Pancreas (tissue), 10 donors: Measurements from ENCODE around the gene CRTC2. TPM values are rescaled to one million over a fixed set of nuclear protein-coding genes. Genes with fewer than 3 reads are reported as not detected.
A peak's percentile ranks its signal among the peaks of the same experiment; 100 is the strongest.

Experiments used
- ATAC-seq, 4 donors: fragments of 200-7000 bp; cut with Tn5 transposase; one replicate each; pipeline versions ENCODE4 v1.8.0 to v1.9.1; 2020; ENCODE audit warnings: mild to moderate bottlenecking in 4 of 4, moderate library complexity in 4 of 4
- DNase-seq, 6 donors: peaks; one replicate each; pipeline ENCODE4 v3.0.0-alpha.2; 2020
- FAIRE-seq: peaks from 2 replicates; lab custom pipeline; 2012; peaks lifted over from hg19 to GRCh38; lab: Jason Lieb, UNC
- H3K27ac ChIP-seq, 4 donors: fragments of 200-600 bp; sonication (generic); 1 replicate in 3 of 4; 2 replicates in 1 of 4; pipeline versions ENCODE4 v1.5.0 to v1.8.0; 2020
- H3K27me3 ChIP-seq, 4 donors: fragments of 200-600 bp; one replicate each; pipeline ENCODE4 v1.8.0; 2021
- H3K36me3 ChIP-seq, 3 donors: fragments of 200-600 bp; sonication (generic) in 1 of 3; one replicate each; pipeline versions ENCODE4 v1.5.0 to v1.8.0; 2020 to 2021
- H3K4me1 ChIP-seq, 3 donors: fragments of 200-600 bp; one replicate each; pipeline ENCODE4 v1.8.0; 2021
- H3K4me3 ChIP-seq, 4 donors: fragments of 200-600 bp; sonication (generic) in 2 of 4; one replicate each; pipeline versions ENCODE4 v1.5.0 to v1.8.0; 2020 to 2021
- H3K9me3 ChIP-seq, 4 donors: fragments of 200-600 bp; one replicate each; pipeline ENCODE4 v1.8.0; 2021
- WGBS, 2 donors: extraction: QIAGEN DNeasy Blood & Tissue Kit; methylation state at CpG; one replicate each; pipeline ENCODE4 v1.1.7; 2013; 5-methylcytosine and 5-hydroxymethylcytosine counted together
- intact Hi-C, 3 donors: fragments of 100-400 bp; cut with DNase I; formaldehyde crosslinking; loops; one replicate each; pipeline versions ENCODE4 v1.11.1 to v1.14.2; 2022
- polyA plus RNA-seq, 2 donors: library from polyadenylated mRNA; stranded (reverse); fragments of 200-250 nt; gene quantifications; one replicate each; pipeline ENCODE4 v1.2.3, GENCODE V29; 2013
- total RNA-seq, 6 donors: library from RNA; stranded (reverse); fragmentation: NEBNext Ultra II Directional in 4 of 6; extraction: Animal tissue kit (Norgen Biotek cat#: 25700) in 4 of 6; gene quantifications; one replicate each; pipeline versions ENCODE4 v1.2.1 to v1.2.4, GENCODE V29; 2021 to 2023
- TF ChIP-seq, protein P1 (sequence below), 4 donors: fragments of 200-600 bp; sonication (generic) in 3 of 4; IDR thresholded peaks; one replicate each; pipeline versions ENCODE4 v1.5.0 to v1.8.0; 2021; ENCODE audit warnings: antibody characterized with exemption in 4 of 4
- donor health status: healthy with polysubstance abuse.
- donor health status: DM: no; HTN: no; CAD: no; lungs with moderate emphysema.
- donor health status: DM: no; HTN: no; CAD: no.
- donor health status: control.
- donor health status: control.
- donor health status: Bipolar disorder and iron deficiency.
- donor health status: DM: yes; HTN: yes; CAD: no.
- donor health status: DM: no; HTN: no; CAD: no.
- donor health status: DM: no; HTN: no; CAD: no.
- donor health status: DM: yes; HTN: yes; CAD: no.

Gene CRTC2
- total and polyA plus RNA-seq, 8 donors: 13.4 to 48.6 (median 20.7) TPM

DNA sequence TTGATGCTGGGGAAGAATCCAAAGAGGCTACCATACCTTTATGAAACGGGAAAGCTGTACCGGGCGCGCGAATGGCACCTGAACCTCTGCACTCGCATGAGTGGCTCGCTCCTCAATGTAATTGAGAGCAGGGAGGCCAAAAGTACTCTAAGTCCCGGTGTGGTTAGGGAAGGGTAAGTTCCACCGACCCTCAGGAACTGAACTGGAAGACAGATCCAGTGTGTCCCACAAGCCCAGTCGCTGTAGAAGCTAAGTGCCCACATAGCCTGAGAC, 36.7 kb downstream of the CRTC2 start:
- Histone ChIP-seq H3K4me1 (peaks cover 3 to 20% (median 8%) of the 10 kb centered on the region in 3 donors), H3K4me3 (peak overlapping the region; percentile 63 to 75 (median 68)), H3K27ac (peak overlapping the region in 2 of 4 donors; percentile 69 to 87), H3K9me3 (no peaks in the 10 kb centered on the region), H3K27me3 (no peaks in the 10 kb centered on the region), H3K36me3 (no peaks in the 10 kb centered on the region)
- no peak for DNase-seq
- intact Hi-C loops: no loop called here
- WGBS, 2 donors: 1% methylated on average over 10 of the region's 10 CpGs
- no peak for ATAC-seq
- TF ChIP-seq, protein P1, sequence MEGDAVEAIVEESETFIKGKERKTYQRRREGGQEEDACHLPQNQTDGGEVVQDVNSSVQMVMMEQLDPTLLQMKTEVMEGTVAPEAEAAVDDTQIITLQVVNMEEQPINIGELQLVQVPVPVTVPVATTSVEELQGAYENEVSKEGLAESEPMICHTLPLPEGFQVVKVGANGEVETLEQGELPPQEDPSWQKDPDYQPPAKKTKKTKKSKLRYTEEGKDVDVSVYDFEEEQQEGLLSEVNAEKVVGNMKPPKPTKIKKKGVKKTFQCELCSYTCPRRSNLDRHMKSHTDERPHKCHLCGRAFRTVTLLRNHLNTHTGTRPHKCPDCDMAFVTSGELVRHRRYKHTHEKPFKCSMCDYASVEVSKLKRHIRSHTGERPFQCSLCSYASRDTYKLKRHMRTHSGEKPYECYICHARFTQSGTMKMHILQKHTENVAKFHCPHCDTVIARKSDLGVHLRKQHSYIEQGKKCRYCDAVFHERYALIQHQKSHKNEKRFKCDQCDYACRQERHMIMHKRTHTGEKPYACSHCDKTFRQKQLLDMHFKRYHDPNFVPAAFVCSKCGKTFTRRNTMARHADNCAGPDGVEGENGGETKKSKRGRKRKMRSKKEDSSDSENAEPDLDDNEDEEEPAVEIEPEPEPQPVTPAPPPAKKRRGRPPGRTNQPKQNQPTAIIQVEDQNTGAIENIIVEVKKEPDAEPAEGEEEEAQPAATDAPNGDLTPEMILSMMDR (IDR thresholded peaks at IDR 0.05): no peak
- no peak for FAIRE-seq

DNA sequence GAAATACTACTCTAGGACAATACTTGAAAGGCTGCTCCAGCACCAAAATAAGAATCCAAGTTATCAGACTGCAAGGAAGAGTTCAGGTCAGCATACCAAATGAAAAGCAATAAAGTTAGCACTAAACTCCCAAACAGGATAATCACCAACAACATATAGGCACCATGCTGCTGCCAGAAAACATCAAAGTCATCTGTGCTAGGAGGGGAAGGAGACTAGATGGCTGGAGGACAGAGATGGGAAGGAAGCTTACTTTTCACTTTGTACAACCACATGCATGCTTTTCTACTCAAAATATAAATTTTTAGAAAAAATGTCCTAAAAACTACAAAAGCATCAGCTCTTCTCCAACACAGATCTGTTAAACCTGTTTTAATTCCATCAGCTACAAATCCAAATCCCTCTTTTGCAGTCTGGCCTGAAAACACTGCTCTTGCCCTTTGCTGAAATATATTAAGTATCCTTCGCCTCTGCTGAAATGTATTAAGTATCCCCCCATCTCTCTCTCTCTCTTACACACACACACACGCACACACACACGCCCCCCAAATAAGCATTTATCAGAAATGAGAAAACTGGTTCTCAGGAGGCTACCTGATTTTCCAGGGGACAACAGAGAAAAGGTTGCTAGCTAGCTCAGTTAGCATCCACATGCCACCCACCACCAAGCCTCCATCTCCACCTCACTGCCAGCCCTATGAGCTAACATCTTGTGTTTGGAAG, 37.2 kb downstream of the CRTC2 start:
- WGBS, 2 donors: 20 to 31% methylated on average over 3 of the region's 3 CpGs
- intact Hi-C loops: no loop called here

DNA sequence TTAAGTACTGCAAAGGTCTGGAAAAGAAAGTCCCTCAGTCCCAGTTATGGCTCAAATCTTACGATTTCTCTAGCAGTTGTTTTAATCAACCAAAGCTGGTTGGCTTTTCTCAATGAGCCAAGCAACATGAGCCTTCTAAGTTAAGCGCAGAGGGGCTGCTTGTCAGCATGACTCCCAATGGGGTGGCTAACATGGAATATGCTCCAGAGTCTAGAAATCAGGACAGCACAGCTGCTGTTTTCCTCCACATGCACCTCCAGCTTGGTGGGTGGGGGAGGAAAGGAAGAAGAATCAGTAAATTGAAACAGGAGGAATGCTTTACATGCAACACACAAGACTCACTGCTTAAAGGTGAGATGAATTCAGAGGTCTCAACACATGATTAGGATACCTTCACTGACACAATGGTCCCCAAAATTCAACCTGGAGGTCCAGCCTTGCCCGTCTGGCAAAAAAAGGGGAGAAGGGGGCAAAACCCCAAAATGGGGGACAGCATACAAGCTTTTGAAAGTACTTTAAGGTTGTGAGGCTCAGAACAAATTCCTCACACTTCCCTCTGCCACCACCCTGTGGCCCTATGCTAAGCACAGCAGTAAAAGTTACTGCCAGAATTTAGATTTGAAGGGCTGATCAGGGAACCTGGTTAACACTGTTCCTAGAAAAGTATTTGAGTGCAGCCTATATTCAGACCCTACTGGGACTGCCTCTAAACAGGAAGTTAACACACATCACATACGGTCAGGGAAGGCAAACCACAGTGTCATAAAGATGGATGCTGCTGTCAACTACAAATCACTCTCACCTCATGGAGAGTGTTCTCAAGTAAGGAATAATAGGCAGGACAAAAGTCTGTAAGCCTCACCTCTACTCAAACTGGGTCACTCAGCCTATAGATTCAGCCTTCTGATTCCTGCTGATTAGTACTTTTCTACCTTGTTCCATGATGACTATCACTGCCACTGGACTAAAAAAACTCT, 38.2 kb downstream of the CRTC2 start:
- TF ChIP-seq, protein P1 (IDR thresholded peaks at IDR 0.05): no peak
- H3K27ac ChIP-seq: no peak overlapping the region

More for the DNA sequence above, 37.2 kb downstream of the CRTC2 start:
- H3K4me1 ChIP-seq: peaks cover 3 to 20% (median 8%) of the 10 kb centered on the region in 3 donors
- H3K27ac ChIP-seq: no peak overlapping the region
- H3K4me3 ChIP-seq: peak overlapping the region in 3 of 4 donors; percentile 63 to 75 (median 74)
- H3K9me3 ChIP-seq: no peaks in the 10 kb centered on the region
- FAIRE-seq (no peak), DNase-seq (no peak), ATAC-seq (no peak)
- no peaks in the 10 kb centered on the region for H3K36me3 ChIP-seq
- no peaks in the 10 kb centered on the region for H3K27me3 ChIP-seq
- TF ChIP-seq, protein P1 (IDR thresholded peaks at IDR 0.05): no peak

DNA sequence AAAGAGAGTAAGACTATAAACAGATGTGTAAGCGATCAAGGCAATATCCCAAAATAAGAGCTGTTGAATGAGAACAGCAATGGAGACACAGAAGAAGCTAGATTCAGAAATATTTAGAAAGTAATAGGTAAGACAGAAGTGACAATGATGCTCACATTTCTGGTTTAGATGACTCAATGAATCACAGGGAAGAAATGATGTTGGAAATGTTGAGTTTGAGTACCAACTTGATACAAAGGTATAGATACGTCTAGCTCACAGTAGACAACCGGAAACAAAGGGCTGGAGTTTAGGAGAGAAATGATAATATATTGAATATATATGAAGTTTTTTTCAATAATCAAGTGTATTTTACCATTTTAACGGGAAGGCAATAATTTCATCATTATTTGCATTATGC, 42.1 kb downstream of the CRTC2 start:
- no peaks in the 10 kb centered on the region for H3K9me3 ChIP-seq
- no peak overlapping the region for H3K27ac ChIP-seq
- H3K4me3 ChIP-seq: no peak overlapping the region
- FAIRE-seq: no peak
- DNase-seq: no peak
- ATAC-seq: no peak
- peaks cover 0 to 10% (median 8%) of the 10 kb centered on the region in 3 donors for H3K4me1 ChIP-seq
- intact Hi-C loops: no loop called here
- WGBS, 2 donors: 83 to 92% methylated on average over 4 of the region's 4 CpGs
- H3K27me3 ChIP-seq: no peaks in the 10 kb centered on the region
- H3K36me3 ChIP-seq: no peaks in the 10 kb centered on the region
- TF ChIP-seq, protein P1 (IDR thresholded peaks at IDR 0.05): no peak

More for the DNA sequence above, 38.2 kb downstream of the CRTC2 start:
- H3K4me1 ChIP-seq: peaks cover 3 to 20% (median 8%) of the 10 kb centered on the region in 3 donors
- DNase-seq: no peak
- intact Hi-C loops: no loop called here
- 42% methylated on average over 4 of the region's 4 CpGs for WGBS, 2 donors
- ATAC-seq: no peak
- FAIRE-seq: no peak
- H3K4me3 ChIP-seq: peak overlapping the region in 1 of 4 donors; percentile 74
- H3K27me3 ChIP-seq: no peaks in the 10 kb centered on the region
- H3K9me3 ChIP-seq: no peaks in the 10 kb centered on the region
- H3K36me3 ChIP-seq: no peaks in the 10 kb centered on the region
